22Rv1 (cell line): Measurements from ENCODE around the gene MMP15.
"Not testable (repeated sequence)": the region's sequence is repeated elsewhere in the genome, so short reads cannot be mapped to it uniquely, and the experiment has no call there.

Experiments used
- H3K27ac ChIP-seq: fragments of 450-650 bp; 2 replicates; pipeline ENCODE4 v1.5.1; 2017
- ZFX ChIP-seq: fragments of 450-650 bp; IDR thresholded peaks from 2 replicates; pipeline ENCODE4 v1.6.1; 2017; ENCODE audit warnings: antibody characterized with exemption, borderline replicate concordance
- TF ChIP-seq, protein P1 (sequence below): fragments of 450-650 bp; IDR thresholded peaks from 2 replicates; pipeline ENCODE4 v1.5.1; 2017; ENCODE audit warnings: mild to moderate bottlenecking

The MMP15 gene

GRCh38 chr16:58086381-58087208, 61.0 kb downstream of the MMP15 start:
- TF ChIP-seq, protein P1, sequence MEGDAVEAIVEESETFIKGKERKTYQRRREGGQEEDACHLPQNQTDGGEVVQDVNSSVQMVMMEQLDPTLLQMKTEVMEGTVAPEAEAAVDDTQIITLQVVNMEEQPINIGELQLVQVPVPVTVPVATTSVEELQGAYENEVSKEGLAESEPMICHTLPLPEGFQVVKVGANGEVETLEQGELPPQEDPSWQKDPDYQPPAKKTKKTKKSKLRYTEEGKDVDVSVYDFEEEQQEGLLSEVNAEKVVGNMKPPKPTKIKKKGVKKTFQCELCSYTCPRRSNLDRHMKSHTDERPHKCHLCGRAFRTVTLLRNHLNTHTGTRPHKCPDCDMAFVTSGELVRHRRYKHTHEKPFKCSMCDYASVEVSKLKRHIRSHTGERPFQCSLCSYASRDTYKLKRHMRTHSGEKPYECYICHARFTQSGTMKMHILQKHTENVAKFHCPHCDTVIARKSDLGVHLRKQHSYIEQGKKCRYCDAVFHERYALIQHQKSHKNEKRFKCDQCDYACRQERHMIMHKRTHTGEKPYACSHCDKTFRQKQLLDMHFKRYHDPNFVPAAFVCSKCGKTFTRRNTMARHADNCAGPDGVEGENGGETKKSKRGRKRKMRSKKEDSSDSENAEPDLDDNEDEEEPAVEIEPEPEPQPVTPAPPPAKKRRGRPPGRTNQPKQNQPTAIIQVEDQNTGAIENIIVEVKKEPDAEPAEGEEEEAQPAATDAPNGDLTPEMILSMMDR = no peak
- no peak for TF ChIP-seq ZFX
- no peak overlapping the region for H3K27ac ChIP-seq

GRCh38 chr16:58087209-58087913, 61.8 kb downstream of the MMP15 start:
- H3K27ac ChIP-seq = no peak overlapping the region
- TF ChIP-seq, protein P1 = no peak
- no peak for TF ChIP-seq ZFX

GRCh38 chr16:58088091-58088490, 62.5 kb downstream of the MMP15 start:
- no peak overlapping the region for H3K27ac ChIP-seq
- TF ChIP-seq, protein P1 = no peak
- no peak for TF ChIP-seq ZFX

GRCh38 chr16:58090396-58090795, 64.8 kb downstream of the MMP15 start:
- H3K27ac ChIP-seq = not testable (repeated sequence)

GRCh38 chr16:58094026-58094425, 68.5 kb downstream of the MMP15 start:
- H3K27ac ChIP-seq = no peak overlapping the region
- no peak for TF ChIP-seq ZFX
- TF ChIP-seq, protein P1 = no peak

DNA sequence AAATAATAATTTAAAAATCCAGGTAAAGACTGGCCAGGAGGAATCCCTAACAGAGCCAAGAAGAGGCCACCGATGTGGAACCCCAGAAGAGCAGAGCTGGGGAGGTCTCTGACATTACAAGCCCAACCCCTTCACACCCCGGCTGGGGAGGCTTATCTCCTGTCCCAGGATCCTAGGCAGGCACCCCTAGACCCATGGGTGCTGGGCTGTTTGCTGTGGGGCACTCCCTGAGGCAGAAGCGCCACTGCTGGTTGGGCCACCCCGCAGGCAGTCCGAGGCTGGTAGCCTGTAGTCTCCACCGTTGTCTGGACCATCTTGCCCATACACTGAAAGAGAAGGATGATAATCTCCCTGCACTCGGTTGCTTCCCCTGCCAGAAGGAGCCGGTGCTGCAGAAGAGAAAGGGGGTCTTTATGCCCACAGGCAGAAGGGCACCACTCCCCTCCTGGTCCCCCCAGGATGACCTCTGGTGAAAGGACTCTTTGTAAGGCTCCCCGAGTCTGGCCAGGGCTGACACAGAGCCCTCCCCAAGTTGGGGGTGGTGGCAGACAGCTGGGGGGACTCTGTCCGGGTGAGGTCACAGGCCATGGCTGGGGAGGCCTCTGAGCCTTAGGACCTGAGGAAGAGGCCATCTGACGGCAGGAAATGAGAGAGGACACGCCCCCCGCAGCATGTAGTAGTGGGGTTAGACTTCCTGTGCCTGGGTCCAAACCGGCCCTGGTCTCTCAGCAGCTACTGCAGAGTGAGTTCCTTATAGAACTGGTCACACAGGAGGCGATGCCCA, 69.4 kb downstream of the MMP15 start:
- no peak for TF ChIP-seq ZFX
- TF ChIP-seq, protein P1 = no peak
- no peak overlapping the region for H3K27ac ChIP-seq

GRCh38 chr16:58095575-58095960, 70.0 kb downstream of the MMP15 start:
- not testable (repeated sequence) for H3K27ac ChIP-seq

GRCh38 chr16:58096249-58096648, 70.7 kb downstream of the MMP15 start:
- no peak for TF ChIP-seq ZFX
- TF ChIP-seq, protein P1 = no peak

More at GRCh38 chr16:58096249-58096648, 70.7 kb downstream of the MMP15 start:
- H3K27ac ChIP-seq = no peak overlapping the region
